LNCaP clone FGC (cell line): Measurements from ENCODE around the gene MYRIP.

Experiments
- DNase-seq: peaks from one replicate; pipeline ENCODE4 v3.0.0-alpha.2; 2011; ENCODE audit warnings: low read depth
- H3K4me3 ChIP-seq: 2 replicates; pipeline ENCODE4 v1.5.1; 2011; ENCODE audit warnings: mild to moderate bottlenecking, low read depth, low read length, control low read depth
- TF ChIP-seq, protein P1 (sequence below): IDR thresholded peaks from 2 replicates; pipeline ENCODE4 v1.5.1; 2012; ENCODE audit warnings: mild to moderate bottlenecking; ENCODE audit not compliant: control insufficient read depth, insufficient read depth; ENCODE audit errors: extremely low read depth

The MYRIP gene

GRCh38 chr3:40143283-40144090 lies 334.1 kb downstream of the MYRIP start:
- TF ChIP-seq, protein P1, sequence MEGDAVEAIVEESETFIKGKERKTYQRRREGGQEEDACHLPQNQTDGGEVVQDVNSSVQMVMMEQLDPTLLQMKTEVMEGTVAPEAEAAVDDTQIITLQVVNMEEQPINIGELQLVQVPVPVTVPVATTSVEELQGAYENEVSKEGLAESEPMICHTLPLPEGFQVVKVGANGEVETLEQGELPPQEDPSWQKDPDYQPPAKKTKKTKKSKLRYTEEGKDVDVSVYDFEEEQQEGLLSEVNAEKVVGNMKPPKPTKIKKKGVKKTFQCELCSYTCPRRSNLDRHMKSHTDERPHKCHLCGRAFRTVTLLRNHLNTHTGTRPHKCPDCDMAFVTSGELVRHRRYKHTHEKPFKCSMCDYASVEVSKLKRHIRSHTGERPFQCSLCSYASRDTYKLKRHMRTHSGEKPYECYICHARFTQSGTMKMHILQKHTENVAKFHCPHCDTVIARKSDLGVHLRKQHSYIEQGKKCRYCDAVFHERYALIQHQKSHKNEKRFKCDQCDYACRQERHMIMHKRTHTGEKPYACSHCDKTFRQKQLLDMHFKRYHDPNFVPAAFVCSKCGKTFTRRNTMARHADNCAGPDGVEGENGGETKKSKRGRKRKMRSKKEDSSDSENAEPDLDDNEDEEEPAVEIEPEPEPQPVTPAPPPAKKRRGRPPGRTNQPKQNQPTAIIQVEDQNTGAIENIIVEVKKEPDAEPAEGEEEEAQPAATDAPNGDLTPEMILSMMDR = no peak
- H3K4me3 ChIP-seq = no peak overlapping the region
- no peak for DNase-seq

DNA sequence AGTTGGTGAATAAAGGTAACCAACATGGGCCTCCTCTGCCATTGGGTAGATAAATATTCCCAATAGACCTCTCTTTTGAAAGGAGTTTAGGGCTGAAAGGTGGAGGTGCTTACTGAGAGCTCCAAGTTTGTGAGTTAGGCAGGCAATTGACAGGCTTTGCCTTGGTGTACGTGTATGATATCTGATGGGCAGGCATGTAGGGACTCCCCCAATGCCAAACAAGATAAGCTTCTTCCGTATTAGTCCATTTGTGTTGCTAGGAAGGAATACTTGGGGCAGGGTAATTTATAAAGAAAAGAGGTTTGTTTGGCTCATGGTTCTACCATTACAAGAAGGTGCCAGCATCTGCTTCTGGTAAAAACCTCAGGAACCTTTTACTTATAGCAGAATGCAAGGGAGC lies 339.4 kb downstream of the MYRIP start:
- TF ChIP-seq, protein P1 = no peak
- no peak overlapping the region for H3K4me3 ChIP-seq
- no peak for DNase-seq

DNA sequence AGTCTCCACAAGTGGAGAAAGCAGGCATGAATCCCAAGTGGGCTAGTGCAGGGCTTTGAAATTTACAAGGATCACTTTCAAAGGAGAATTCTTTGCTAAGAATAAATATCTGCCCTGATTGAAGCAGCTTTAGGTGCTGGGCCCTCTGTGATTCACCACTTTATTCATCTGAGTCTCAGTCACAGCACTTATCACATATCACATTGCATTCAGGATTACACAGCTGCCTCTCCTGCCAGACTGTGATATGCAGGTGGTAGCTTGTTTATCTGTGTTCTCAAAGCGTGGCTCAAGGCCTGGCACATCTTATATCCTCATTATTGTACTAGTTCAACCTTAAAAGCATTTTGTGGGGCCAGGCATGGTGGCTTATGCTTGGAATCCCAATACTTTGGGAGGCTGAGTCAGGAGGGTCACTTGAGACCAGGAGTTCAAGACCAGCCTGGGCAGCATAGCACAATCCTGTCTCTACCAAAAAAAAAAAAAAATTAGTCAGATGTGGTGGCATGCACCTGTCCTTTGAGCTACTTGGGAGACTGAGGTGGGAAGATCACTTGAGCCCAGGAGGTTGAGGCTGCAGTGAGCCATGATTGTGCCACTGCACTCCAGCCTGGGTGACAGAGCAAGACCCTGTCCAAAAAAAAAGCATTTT lies 343.2 kb downstream of the MYRIP start:
- no peak overlapping the region for H3K4me3 ChIP-seq
- no peak for DNase-seq
- TF ChIP-seq, protein P1 = no peak

DNA sequence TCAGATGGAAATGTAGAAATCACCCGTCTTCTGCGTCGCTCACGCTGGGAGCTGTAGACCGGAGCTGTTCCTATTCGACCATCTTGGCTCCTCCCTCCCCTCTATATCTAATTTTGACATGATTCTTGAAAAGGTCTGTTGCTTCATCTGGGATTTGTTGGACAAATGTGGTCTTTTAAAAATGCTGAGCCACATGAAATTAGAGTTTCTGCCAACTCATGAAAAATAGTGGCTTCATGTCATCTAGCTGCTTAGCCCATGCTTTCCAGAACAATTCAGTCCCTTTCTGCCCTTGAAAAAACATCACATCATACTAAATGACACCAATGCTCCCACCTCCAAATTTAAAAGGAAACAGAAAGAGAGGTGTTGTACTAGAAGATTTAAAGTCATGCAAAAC lies 351.5 kb downstream of the MYRIP start:
- DNase-seq = no peak
- H3K4me3 ChIP-seq = no peak overlapping the region
- TF ChIP-seq, protein P1 = no peak

DNA sequence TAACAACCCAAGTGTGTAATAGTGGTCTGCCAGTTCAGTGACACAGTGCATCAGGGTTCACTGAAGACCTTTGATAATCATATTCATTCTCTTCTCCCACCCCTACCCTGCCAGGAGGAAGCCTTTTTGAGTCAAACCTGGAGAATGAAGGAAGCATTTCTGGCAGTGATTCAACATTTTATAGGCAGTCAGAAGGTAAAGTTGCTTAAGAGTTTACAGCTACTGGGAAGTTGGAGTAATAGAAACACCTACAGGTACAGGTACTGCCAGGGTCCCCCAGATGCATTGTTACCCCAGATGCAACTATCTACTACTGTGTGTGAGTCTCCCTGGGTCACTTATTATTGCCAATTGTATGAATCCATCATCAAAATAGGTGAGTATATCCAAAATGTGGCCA lies 353.2 kb downstream of the MYRIP start:
- H3K4me3 ChIP-seq = no peak overlapping the region
- no peak for DNase-seq
- TF ChIP-seq, protein P1 = no peak

GRCh38 chr3:40166997-40167396 lies 357.6 kb downstream of the MYRIP start:
- no peak overlapping the region for H3K4me3 ChIP-seq
- DNase-seq = no peak
- TF ChIP-seq, protein P1 = no peak
